HepG2 (cell line): ENCODE measurements around the gene CAPZA3. TPM values are rescaled to one million over a fixed set of nuclear protein-coding genes. Genes with fewer than 3 reads are reported as not detected.

Source experiments
- ATAC-seq: fragments of 200-7000 bp; cut with Tn5 transposase; 3 replicates; pipeline ENCODE4 v1.9.1; 2020; ENCODE audit warnings: mild to moderate bottlenecking, moderate library complexity
- BruUV-seq: library from RNA; stranded (reverse); fragments of 400-500 nt; replicated peaks from 2 replicates; lab custom pipeline; 2021; lab: Mats Ljungman, UMichigan
- CTCF ChIA-PET: fragments of 300-600 bp; formaldehyde crosslinking; extraction: SDS; loops from one replicate; lab custom pipeline; 2021; ENCODE audit warnings: low total read pairs, inconsistent platforms, low intra/inter-chr PET ratio; lab: Yijun Ruan, JAX
- POLR2A ChIA-PET: fragments of 350-600 bp; sonication (Branson Sonifier 250); formaldehyde crosslinking; loops from one replicate; lab custom pipeline; 2020; ENCODE audit warnings: antibody characterized with exemption, inconsistent platforms; lab: Yijun Ruan, JAX
- DNase-seq: peaks from one replicate; pipeline ENCODE4 v3.0.0-alpha.2; 2015; ENCODE audit warnings: low spot score
- FAIRE-seq: peaks from 3 replicates; lab custom pipeline; 2011; peaks lifted over from hg19 to GRCh38; lab: Jason Lieb, UNC
- H2AFZ ChIP-seq: one replicate; pipeline ENCODE4 v1.6.1; 2011; ENCODE audit warnings: low read length, inconsistent platforms
- H3K27ac ChIP-seq: fragments of 300-600 bp; 3 replicates; pipeline ENCODE4 v1.8.0; 2011; ENCODE audit warnings: mixed run types, mild to moderate bottlenecking, mixed read lengths, low read length, inconsistent platforms; ENCODE audit not compliant: insufficient read depth; ENCODE audit errors: extremely low read length
- H3K27me3 ChIP-seq, 2 experiments: fragments of 200-600 bp in 1 of 2; 2 replicates in 1 of 2; 3 replicates in 1 of 2; pipeline versions ENCODE4 v1.6.0 to v1.8.0; 2011; ENCODE audit warnings: low read length in 2 of 2, mild to moderate bottlenecking in 2 of 2, moderate library complexity in 2 of 2, inconsistent platforms in 1 of 2; ENCODE audit not compliant: insufficient read depth in 2 of 2, control insufficient read depth in 1 of 2
- H3K36me3 ChIP-seq, 2 experiments: fragments of 200-600 bp in 1 of 2; replicated peaks in 1 of 2; 2 replicates in 1 of 2; 3 replicates in 1 of 2; pipeline versions ENCODE4 v1.5.1 to v1.8.0; 2011; ENCODE audit warnings: low read length in 2 of 2, inconsistent platforms in 1 of 2; ENCODE audit not compliant: insufficient read depth in 2 of 2, control insufficient read depth in 1 of 2
- H3K4me1 ChIP-seq: 2 replicates; pipeline ENCODE4 v1.5.1; 2012; ENCODE audit warnings: low read length, inconsistent platforms; ENCODE audit not compliant: insufficient read depth
- H3K4me2 ChIP-seq: 2 replicates; pipeline ENCODE4 v1.6.0; 2011; ENCODE audit warnings: low read depth, low read length, inconsistent platforms
- H3K4me3 ChIP-seq, 3 experiments: fragments of 200-600 bp in 1 of 3; sonication (generic), shearing (Covaris generic) in 1 of 3; replicated peaks in 1 of 3; 2 replicates each; pipeline ENCODE4 v1.5.1; 2011 to 2016; ENCODE audit warnings: low read length in 3 of 3, inconsistent platforms in 2 of 3, low read depth in 2 of 3, mild to moderate bottlenecking in 2 of 3, control low read depth in 1 of 3, mixed read lengths in 1 of 3; ENCODE audit not compliant: insufficient read depth in 1 of 3
- H3K79me2 ChIP-seq: one replicate; pipeline ENCODE4 v1.6.1; 2011; ENCODE audit warnings: low read length, inconsistent platforms; ENCODE audit not compliant: insufficient read depth
- H3K9ac ChIP-seq: 2 replicates; pipeline ENCODE4 v1.6.0; 2011; ENCODE audit warnings: mild to moderate bottlenecking, low read depth, low read length, inconsistent platforms; ENCODE audit not compliant: insufficient read depth
- H3K9me3 ChIP-seq: 2 replicates; pipeline ENCODE4 v1.5.1; 2012; ENCODE audit warnings: mild to moderate bottlenecking, low read length
- H4K20me1 ChIP-seq: 2 replicates; pipeline ENCODE4 v1.6.0; 2011; ENCODE audit warnings: inconsistent platforms, mild to moderate bottlenecking, low read length, moderate library complexity; ENCODE audit not compliant: insufficient read depth
- ARNTL ChIP-seq: sonication (generic); formaldehyde crosslinking; IDR thresholded peaks from 2 replicates; pipeline ENCODE4 v1.4.0; 2020; ENCODE audit warnings: mild to moderate bottlenecking, missing genetic modification reagents
- FOXM1 ChIP-seq: sonication (generic); formaldehyde crosslinking; IDR thresholded peaks from 2 replicates; pipeline ENCODE4 v1.5.0; 2020; ENCODE audit warnings: missing genetic modification reagents
- GATA4 ChIP-seq: sonication (generic); IDR thresholded peaks from 2 replicates; pipeline ENCODE4 v1.6.1; 2016; ENCODE audit warnings: antibody characterized with exemption, low read depth, borderline replicate concordance
- REPIN1 ChIP-seq: sonication (generic); formaldehyde crosslinking; IDR thresholded peaks from 2 replicates; pipeline ENCODE4 v1.8.0; 2022; ENCODE audit warnings: missing genetic modification reagents, low read depth, mild to moderate bottlenecking, borderline replicate concordance
- TAF15 ChIP-seq: fragments of 200-400 bp; formaldehyde crosslinking; IDR thresholded peaks from one replicate; pipeline ENCODE4 v1.6.1; 2018; ENCODE audit warnings: mild to moderate bottlenecking, low read depth, low read length; ENCODE audit not compliant: poor library complexity, severe bottlenecking
- TCF12 ChIP-seq, 2 experiments: fragments of 450-650 bp in 1 of 2; sonication (generic) in 1 of 2; formaldehyde crosslinking in 1 of 2; IDR thresholded peaks; 2 replicates each; pipeline versions ENCODE4 v1.6.1 to v1.8.0; 2017 to 2022; ENCODE audit warnings: antibody characterized with exemption in 1 of 2, mild to moderate bottlenecking in 1 of 2, missing genetic modification reagents in 1 of 2, moderate library complexity in 1 of 2
- TCF7 ChIP-seq: sonication (generic); IDR thresholded peaks from 2 replicates; pipeline ENCODE4 v1.6.1; 2016; ENCODE audit warnings: antibody characterized with exemption, low read depth
- WIZ ChIP-seq: sonication (generic); formaldehyde crosslinking; IDR thresholded peaks from 2 replicates; pipeline ENCODE4 v1.5.1; 2020; ENCODE audit warnings: mild to moderate bottlenecking, missing genetic modification reagents
- ZMAT3 ChIP-seq: sonication (generic); formaldehyde crosslinking; conservative IDR thresholded peaks from 2 replicates; pipeline ENCODE4 v1.7.0; 2021; ENCODE audit warnings: missing genetic modification reagents
- ZNF44 ChIP-seq: sonication (generic); formaldehyde crosslinking; IDR thresholded peaks from 2 replicates; pipeline ENCODE4 v1.5.1; 2020; ENCODE audit warnings: mild to moderate bottlenecking, missing genetic modification reagents
- ZNF572 ChIP-seq: sonication (generic); formaldehyde crosslinking; IDR thresholded peaks from 2 replicates; pipeline ENCODE4 v1.5.1; 2020; ENCODE audit warnings: mild to moderate bottlenecking, missing genetic modification reagents
- ZNF576 ChIP-seq: sonication (generic); formaldehyde crosslinking; IDR thresholded peaks from 2 replicates; pipeline ENCODE4 v1.4.0; 2020; ENCODE audit warnings: mild to moderate bottlenecking, missing genetic modification reagents
- WGBS: methylation state at CpG from one replicate; pipeline ENCODE4 v1.1.6; 2017; ENCODE audit warnings: low lambda C conversion rate; 5-methylcytosine and 5-hydroxymethylcytosine counted together
- in situ Hi-C: cut with HindIII; loops from 2 replicates; pipeline ENCODE4 v1.10.0; 2017; ENCODE audit warnings: low pct_unique_long_range_greater_than_20kb; ENCODE audit not compliant: extremely low pct_ligation_motif_present
- intact Hi-C: fragments of 100-400 bp; cut with micrococcal nuclease; formaldehyde crosslinking; loops from one replicate; pipeline ENCODE4 v1.10.0; 2022; ENCODE audit not compliant: unreplicated experiment
- polyA plus RNA-seq, 8 experiments: library from polyadenylated mRNA; depleted of rRNA in 3 of 8; stranded (reverse) in 7 of 8; unstranded in 1 of 8; fragments of >200 nt; fragmentation: Illumina TruSeq in 4 of 8; extraction: Trizol in 4 of 8; gene quantifications; 2 replicates each; pipeline versions ENCODE4 v1.2.1 to v1.2.3, GENCODE V29; 2011 to 2016; ENCODE audit warnings: low read depth in 4 of 8, missing spikeins in 1 of 8, mixed read lengths in 1 of 8; ENCODE audit not compliant: insufficient read depth in 1 of 8
- total RNA-seq, 5 experiments: library from RNA; depleted of rRNA; stranded (reverse); fragments of >200 nt; fragmentation: Illumina TruSeq; extraction: Trizol; gene quantifications; 2 replicates each; pipeline ENCODE4 v1.2.3, GENCODE V29; 2016; ENCODE audit warnings: low read depth in 1 of 5
- TF ChIP-seq, protein P1 (sequence below): sonication (generic); formaldehyde crosslinking; IDR thresholded peaks from 2 replicates; pipeline ENCODE4 v1.4.0; 2020; ENCODE audit warnings: missing genetic modification reagents; ENCODE audit errors: not compliant biosample characterization
- TF ChIP-seq, protein P2 (sequence below): sonication (generic); formaldehyde crosslinking; IDR thresholded peaks from one replicate; pipeline ENCODE4 v1.5.1; 2020; ENCODE audit warnings: mild to moderate bottlenecking, missing genetic modification reagents; ENCODE audit errors: not compliant biosample characterization

CAPZA3 gene
- total and polyA plus RNA-seq, 2 of the 13 experiments (the other 11 are each of a cell fraction or from before 2014, with no cell fraction given), result not detected

GRCh38 chr12:18689771-18690170 lies 48.1 kb upstream of the CAPZA3 start (continued):
- TF ChIP-seq FOXM1 (CRISPR knock-in tag) (no peak), TCF12 (IDR thresholded peaks at IDR 0.05) (no peak), TCF12 (CRISPR knock-in tag; IDR thresholded peaks at IDR 0.05) (no peak), ZMAT3 (CRISPR knock-in tag) (no peak), ZNF572 (no peak), TCF7 (no peak), TAF15 (no peak), ZNF576 (CRISPR knock-in tag) (no peak), ARNTL (no peak)
- TF ChIP-seq, protein P1, sequence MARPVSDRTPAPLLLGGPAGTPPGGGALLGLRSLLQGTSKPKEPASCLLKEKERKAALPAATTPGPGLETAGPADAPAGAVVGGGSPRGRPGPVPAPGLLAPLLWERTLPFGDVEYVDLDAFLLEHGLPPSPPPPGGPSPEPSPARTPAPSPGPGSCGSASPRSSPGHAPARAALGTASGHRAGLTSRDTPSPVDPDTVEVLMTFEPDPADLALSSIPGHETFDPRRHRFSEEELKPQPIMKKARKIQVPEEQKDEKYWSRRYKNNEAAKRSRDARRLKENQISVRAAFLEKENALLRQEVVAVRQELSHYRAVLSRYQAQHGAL (CRISPR knock-in tag), result no peak

GRCh38 chr12:18690653-18691052 lies 47.3 kb upstream of the CAPZA3 start:
- H3K4me1 ChIP-seq, result no peaks in the 10 kb centered on the region
- H2AFZ ChIP-seq, result no peak overlapping the region
- ATAC-seq (no peak), DNase-seq (no peak), FAIRE-seq (no peak)
- CTCF ChIA-PET, result no interaction called here
- intact Hi-C loops, result no loop called here
- 0 out of 2 replicates have a peak, but pooled peaks cover 6% of the 10 kb centered on the region for H3K9me3 ChIP-seq
- TF ChIP-seq GATA4 (no peak), WIZ (CRISPR knock-in tag) (no peak), REPIN1 (no peak), ZNF44 (CRISPR knock-in tag) (no peak)
- TF ChIP-seq, protein P2, sequence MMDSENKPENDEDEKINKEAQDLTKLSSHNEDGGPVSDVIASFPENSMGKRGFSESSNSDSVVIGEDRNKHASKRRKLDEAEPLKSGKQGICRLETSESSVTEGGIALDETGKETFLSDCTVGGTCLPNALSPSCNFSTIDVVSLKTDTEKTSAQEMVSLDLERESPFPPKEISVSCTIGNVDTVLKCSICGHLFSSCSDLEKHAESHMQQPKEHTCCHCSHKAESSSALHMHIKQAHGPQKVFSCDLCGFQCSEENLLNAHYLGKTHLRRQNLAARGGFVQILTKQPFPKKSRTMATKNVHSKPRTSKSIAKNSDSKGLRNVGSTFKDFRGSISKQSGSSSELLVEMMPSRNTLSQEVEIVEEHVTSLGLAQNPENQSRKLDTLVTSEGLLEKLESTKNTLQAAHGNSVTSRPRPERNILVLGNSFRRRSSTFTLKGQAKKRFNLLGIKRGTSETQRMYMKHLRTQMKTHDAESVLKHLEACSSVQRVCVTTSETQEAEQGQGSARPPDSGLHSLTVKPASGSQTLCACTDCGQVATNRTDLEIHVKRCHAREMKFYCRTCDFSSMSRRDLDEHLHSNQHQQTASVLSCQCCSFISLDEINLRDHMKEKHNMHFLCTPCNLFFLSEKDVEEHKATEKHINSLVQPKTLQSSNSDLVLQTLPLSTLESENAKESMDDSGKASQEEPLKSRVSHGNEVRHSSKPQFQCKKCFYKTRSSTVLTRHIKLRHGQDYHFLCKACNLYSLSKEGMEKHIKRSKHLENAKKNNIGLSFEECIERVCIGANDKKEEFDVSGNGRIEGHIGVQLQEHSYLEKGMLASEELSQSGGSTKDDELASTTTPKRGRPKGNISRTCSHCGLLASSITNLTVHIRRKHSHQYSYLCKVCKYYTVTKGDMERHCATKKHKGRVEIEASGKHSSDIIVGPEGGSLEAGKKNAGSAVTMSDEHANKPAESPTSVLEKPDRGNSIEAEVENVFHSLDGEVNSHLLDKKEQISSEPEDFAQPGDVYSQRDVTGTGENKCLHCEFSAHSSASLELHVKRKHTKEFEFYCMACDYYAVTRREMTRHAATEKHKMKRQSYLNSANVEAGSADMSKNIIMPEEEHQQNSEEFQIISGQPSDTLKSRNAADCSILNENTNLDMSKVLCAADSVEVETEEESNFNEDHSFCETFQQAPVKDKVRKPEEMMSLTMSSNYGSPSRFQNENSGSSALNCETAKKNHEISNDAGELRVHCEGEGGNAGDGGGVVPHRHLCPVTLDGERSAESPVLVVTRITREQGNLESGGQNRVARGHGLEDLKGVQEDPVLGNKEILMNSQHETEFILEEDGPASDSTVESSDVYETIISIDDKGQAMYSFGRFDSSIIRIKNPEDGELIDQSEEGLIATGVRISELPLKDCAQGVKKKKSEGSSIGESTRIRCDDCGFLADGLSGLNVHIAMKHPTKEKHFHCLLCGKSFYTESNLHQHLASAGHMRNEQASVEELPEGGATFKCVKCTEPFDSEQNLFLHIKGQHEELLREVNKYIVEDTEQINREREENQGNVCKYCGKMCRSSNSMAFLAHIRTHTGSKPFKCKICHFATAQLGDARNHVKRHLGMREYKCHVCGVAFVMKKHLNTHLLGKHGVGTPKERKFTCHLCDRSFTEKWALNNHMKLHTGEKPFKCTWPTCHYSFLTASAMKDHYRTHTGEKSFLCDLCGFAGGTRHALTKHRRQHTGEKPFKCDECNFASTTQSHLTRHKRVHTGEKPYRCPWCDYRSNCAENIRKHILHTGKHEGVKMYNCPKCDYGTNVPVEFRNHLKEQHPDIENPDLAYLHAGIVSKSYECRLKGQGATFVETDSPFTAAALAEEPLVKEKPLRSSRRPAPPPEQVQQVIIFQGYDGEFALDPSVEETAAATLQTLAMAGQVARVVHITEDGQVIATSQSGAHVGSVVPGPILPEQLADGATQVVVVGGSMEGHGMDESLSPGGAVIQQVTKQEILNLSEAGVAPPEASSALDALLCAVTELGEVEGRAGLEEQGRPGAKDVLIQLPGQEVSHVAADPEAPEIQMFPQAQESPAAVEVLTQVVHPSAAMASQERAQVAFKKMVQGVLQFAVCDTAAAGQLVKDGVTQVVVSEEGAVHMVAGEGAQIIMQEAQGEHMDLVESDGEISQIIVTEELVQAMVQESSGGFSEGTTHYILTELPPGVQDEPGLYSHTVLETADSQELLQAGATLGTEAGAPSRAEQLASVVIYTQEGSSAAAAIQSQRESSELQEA (CRISPR knock-in tag), result no peak
- no peak overlapping the region for H3K4me2 ChIP-seq
- no peaks in the 10 kb centered on the region for H3K79me2 ChIP-seq
- H3K4me3 ChIP-seq, result no peak overlapping the region
- no peaks in the 10 kb centered on the region for H3K27me3 ChIP-seq
- no peak overlapping the region for H3K9ac ChIP-seq
- H3K27ac ChIP-seq, result no peak overlapping the region
- POLR2A ChIA-PET, result no interaction called here
- no peaks in the 10 kb centered on the region for H3K36me3 ChIP-seq
- H4K20me1 ChIP-seq, result no peaks in the 10 kb centered on the region
- BruUV-seq, result no TSS peak
- 23% methylated on average over 4 of the region's 4 CpGs for WGBS
- in situ Hi-C loops, result no loop called here
